GM12873 (cell line): ENCODE results near the gene PRKCE.
A peak's percentile ranks its signal among the peaks of the same experiment; 100 is the strongest.

ENCODE experiments used
- CTCF ChIP-seq: IDR thresholded peaks from 2 replicates; pipeline ENCODE4 v1.5.1; 2012; ENCODE audit warnings: low read depth, mild to moderate bottlenecking, moderate library complexity, low read length, control low read depth; ENCODE audit not compliant: insufficient read depth; ENCODE audit errors: missing control alignments

The PRKCE gene

DNA sequence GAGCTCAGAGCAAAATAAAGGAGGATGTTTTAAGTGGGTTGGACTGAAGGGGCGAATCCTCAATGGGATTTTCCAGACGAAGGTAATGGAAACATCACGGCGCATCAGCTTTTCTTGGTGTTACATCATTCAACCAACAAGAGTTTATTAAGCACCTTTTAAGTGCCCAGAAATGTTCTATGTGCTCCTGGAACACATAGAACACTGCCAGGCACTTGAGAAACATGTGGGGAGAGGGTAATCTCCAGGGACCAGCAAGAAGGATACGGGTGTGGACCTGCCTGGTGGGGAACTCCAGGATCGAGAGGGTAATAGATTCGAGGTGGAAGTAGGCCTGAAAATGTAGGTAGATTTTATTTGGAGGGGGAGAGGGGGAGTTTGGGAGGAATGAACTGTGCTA lies 168.6 kb downstream of the PRKCE start:
- no peak for TF ChIP-seq CTCF

- TF ChIP-seq CTCF = no peak
Measured at GRCh38 chr2:45821558-45822271, 170.2 kb downstream of the PRKCE start.

DNA sequence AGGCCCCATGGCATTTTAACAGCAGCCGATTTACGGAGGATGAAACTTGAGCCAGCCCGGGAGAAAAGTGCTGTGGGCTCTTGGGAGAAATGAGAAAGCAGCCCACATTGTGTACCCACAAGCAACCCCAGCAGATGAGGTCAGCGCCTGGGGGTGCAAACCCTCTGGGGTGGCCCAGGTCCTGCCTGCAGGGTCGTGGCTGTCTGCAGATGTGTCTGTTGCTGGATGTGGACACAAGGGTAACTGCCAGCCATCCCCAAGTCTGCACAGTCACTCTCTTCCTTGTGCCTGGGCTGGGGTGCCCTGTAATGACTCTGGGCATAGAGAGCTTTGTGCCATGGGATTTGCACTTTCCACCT lies 170.8 kb downstream of the PRKCE start:
- TF ChIP-seq CTCF = no peak

DNA sequence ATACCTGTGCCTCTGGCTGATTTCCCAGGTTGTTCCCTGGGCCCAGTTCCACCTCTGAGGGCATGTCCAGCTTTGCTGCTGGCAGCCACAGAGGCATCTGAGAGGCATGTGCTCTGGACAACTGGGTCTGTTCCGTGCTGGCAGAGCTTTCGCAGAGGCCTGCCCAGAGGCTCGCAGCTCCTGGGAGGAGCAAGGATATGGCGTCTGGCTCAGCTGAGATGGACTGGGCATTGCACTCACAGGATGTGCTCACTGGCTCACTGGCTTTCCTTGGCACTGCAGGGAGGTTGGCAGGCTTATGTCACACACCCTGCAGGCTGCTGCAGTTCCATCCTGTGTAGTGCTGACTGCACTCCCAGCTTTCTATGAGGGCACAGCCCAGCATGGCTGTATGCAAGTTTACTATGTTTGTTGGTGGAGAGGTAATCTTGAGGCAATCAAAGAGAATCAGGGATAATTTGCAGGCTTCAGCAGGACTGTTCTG lies 172.3 kb downstream of the PRKCE start:
- no peak for TF ChIP-seq CTCF

DNA sequence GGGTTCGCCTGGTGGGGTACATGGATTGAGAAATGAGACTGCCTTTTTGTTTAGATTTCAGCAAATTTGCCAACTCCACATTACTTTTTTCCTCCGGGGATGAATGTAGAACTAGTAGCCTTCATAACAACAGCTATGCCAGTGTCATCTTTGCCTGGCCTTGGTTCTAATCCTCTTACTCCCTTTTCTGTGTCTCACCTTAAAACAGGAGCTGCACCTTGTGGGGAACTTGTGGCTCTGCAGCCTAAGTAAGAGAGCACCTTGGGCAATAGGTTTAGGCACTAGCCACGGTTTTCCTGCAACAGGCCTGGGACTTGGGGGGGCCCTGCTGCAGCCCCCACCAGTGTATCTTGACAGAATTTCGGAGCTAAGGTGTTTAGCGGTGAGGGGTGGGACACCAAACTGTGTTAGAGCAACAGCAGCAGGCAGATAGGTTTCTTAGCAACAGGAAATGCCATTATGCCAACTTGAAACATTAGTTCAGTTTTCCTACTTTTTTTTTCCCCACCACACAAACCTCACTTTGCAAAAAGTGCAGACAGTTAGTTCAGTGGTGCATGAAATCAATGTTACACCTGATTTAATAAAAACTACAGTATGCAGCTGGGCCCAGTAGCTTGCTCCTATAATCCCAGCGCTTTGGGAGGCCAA lies 173.7 kb downstream of the PRKCE start:
- TF ChIP-seq CTCF = peak; percentile 29

DNA sequence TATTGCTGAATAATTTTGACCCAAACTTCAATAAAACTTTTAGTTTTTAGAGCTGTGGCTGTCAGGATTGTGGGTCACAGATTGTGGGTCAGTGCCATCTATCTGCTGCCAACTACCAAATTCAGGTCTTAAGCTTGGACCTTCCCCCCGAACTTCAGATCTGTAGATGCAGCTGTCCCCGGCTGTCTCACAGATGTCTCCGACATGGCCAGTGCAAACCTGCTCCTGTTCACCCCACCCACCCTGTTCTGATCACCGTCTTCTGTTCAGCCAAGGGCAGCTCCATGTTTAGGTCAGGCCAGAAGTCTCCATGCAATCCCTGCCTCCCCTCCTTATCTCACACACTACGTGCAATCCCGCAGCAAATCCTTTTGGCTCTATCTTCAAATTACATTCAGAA lies 175.0 kb downstream of the PRKCE start:
- no peak for TF ChIP-seq CTCF

- TF ChIP-seq CTCF = no peak
Measured at GRCh38 chr2:45826884-45827635, 175.6 kb downstream of the PRKCE start.
